GM12873 (cell line): Measurements from ENCODE around the gene RFWD3.

ENCODE experiments used
- TF ChIP-seq, protein P1 (sequence below): IDR thresholded peaks from 2 replicates; pipeline ENCODE4 v1.5.1; 2012; ENCODE audit warnings: low read depth, mild to moderate bottlenecking, moderate library complexity, low read length, control low read depth; ENCODE audit not compliant: insufficient read depth; ENCODE audit errors: missing control alignments

Gene RFWD3

DNA sequence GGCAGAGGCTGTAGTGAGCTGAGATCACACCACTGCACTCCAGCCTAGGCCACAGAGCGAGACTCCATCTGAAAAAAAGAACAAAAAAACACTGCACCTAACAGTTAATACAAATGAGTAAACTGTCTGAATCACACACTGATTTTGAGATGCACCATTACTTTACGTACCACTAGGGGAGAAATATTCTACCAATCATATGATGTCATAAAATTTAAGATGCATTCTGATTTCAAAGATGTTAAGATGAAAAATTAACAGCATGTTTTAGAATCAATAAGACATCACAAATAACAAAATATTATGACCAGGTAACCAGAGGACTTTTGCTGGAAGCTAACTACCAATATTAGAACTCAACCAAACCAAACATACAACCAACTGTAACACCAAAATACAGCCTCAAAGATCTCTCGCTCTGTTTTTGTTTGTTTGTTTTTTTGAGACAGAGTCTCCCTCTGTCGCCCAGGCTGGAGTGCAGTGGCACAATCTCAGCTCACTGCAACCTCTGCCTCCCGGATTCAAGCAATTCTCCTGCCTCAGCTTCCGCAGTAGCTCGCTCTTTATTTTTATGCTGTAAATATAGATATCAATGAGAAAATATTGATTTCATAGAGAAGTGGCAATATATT, 91.4 kb downstream of the RFWD3 start:
- TF ChIP-seq, protein P1, sequence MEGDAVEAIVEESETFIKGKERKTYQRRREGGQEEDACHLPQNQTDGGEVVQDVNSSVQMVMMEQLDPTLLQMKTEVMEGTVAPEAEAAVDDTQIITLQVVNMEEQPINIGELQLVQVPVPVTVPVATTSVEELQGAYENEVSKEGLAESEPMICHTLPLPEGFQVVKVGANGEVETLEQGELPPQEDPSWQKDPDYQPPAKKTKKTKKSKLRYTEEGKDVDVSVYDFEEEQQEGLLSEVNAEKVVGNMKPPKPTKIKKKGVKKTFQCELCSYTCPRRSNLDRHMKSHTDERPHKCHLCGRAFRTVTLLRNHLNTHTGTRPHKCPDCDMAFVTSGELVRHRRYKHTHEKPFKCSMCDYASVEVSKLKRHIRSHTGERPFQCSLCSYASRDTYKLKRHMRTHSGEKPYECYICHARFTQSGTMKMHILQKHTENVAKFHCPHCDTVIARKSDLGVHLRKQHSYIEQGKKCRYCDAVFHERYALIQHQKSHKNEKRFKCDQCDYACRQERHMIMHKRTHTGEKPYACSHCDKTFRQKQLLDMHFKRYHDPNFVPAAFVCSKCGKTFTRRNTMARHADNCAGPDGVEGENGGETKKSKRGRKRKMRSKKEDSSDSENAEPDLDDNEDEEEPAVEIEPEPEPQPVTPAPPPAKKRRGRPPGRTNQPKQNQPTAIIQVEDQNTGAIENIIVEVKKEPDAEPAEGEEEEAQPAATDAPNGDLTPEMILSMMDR, result no peak

DNA sequence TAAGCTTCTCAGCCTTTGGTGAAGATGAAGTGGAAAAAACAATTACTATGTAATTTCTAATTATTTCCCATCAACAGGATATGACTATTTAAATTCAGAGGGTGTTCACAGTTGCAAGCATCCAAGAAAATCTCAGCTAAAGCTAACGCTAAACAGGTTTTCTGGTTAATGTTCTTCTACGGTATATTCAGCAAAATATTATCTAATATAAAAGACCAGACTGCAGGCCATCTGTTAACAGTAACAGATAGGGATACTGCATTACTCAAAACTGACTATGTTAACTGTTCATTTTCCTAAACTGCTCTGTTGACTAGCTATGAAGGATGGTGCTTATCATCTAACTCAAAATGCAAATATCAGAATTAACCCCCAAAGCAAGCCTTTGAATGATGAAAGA, 92.5 kb downstream of the RFWD3 start:
- TF ChIP-seq, protein P1, result no peak

DNA sequence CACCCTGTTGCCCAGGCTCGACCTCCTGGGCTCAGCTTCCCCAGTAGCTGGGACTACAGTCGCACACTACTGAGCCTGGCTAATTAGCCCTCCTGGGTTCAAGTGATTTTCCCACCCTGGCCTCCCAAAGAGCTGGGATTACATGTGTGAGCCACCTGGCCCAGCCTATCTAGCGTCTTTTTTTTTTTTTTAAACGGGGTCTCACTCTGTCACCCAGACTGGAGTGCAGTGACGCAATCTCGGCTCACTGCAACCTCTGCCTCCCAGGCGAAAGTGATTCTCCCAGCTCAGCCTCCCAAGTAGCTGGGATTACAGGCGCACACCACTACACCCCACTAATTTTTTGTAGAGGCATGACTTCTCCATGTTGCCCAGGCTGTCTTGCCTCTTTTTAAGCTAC, 93.1 kb downstream of the RFWD3 start:
- TF ChIP-seq, protein P1, result no peak
